Transverse colon (tissue), 3 donors: ENCODE measurements around the gene ACOX2.

Experiments
- POLR2A ChIP-seq: fragments of 450-650 bp; IDR thresholded peaks from one replicate; pipeline ENCODE4 v1.6.1; 2016; ENCODE audit warnings: antibody characterized with exemption, mild to moderate bottlenecking, moderate library complexity
- TF ChIP-seq, protein P1 (sequence below), 5 experiments: fragments of 200-600 bp in 3 of 5; fragments of 450-650 bp in 2 of 5; sonication (generic) in 3 of 5; IDR thresholded peaks; 1 replicate in 2 of 5; 2 replicates in 3 of 5; pipeline ENCODE4 v1.5.1; 2016 to 2017; ENCODE audit warnings: antibody characterized with exemption in 5 of 5, inconsistent platforms in 3 of 5, mild to moderate bottlenecking in 2 of 5, moderate library complexity in 1 of 5

DNA sequence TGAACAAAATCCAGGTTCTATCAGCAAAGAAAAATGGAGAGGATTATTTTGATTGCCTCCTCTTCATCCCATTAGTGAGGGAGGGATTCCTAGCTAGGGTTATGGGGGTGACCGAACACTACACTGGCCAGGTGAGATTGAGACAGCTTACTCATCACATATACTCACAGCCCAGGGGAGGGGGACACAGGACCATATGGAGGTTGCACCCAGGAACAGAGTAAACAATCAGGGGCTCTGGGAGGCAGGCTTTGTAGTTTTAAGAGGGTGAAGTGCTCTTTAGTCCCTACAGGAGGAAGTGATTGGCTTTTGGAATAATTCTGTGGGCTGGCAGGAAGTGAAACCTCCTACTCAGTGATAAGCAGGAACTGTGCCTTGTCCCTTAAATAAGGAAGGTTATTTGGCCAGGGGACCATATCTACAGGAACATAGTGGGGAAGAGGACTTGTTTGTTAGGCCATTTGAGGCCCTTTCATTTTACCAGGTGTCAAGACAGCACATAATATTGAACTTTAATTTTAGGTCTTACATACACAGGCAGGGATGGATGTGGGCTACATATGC, 62.6 kb downstream of the ACOX2 start:
- no peak for TF ChIP-seq POLR2A
- TF ChIP-seq, protein P1, sequence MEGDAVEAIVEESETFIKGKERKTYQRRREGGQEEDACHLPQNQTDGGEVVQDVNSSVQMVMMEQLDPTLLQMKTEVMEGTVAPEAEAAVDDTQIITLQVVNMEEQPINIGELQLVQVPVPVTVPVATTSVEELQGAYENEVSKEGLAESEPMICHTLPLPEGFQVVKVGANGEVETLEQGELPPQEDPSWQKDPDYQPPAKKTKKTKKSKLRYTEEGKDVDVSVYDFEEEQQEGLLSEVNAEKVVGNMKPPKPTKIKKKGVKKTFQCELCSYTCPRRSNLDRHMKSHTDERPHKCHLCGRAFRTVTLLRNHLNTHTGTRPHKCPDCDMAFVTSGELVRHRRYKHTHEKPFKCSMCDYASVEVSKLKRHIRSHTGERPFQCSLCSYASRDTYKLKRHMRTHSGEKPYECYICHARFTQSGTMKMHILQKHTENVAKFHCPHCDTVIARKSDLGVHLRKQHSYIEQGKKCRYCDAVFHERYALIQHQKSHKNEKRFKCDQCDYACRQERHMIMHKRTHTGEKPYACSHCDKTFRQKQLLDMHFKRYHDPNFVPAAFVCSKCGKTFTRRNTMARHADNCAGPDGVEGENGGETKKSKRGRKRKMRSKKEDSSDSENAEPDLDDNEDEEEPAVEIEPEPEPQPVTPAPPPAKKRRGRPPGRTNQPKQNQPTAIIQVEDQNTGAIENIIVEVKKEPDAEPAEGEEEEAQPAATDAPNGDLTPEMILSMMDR (IDR thresholded peaks at IDR 0.05): no peak
